ENCODE data around the gene UGT1A8.

DNA sequence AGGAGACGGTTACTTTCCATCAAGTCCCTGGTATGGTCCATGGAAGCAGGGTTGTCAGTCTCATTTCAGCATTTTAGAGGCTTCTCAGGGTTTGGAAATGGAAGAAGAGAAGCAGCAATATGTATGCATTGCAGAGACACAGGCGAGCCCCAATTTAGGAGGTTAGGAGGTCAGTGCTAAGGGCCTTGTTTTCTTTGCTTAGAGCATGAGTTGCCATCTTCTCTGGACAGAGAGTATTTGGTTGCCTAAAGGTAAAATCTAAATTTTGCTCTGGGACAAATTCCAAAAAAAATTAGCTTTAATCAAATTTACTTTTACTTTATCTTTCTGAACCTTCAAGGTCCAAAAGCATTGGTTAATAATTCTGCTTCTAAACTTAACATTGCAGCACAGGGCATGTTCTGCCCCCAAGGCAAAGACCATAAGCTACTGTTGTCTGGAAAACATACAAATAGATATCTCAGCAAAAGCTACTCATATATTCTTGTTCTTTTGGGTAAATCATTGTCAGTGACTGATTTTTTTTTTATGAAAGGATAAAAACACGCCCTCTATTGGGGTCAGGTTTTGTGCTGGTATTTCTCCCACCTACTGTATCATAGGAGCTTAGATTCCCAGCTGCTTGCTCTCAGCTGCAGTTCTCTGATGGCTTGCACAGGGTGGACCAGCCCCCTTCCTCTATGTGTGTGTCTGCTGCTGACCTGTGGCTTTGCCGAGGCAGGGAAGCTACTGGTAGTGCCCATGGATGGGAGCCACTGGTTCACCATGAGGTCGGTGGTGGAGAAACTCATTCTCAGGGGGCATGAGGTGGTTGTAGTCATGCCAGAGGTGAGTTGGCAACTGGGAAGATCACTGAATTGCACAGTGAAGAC lies 54.1 kb downstream of the UGT1A8 start, which contains the start of gene UGT1A9:
- TF ChIP-seq EZH2 (IDR thresholded peaks at IDR 0.05; ENCODE audit: low read depth, unreplicated experiment) (no peak), CTCF (conservative IDR thresholded peaks at IDR 0.05; ENCODE audit: low read depth in 2 of 2) (0 out of 4 replicates have a peak, but pooled peaks of 1 of the 2 experiments have one; percentile 0), CREB1 (CRISPR knock-in tag; IDR thresholded peaks at IDR 0.05; ENCODE audit: low read depth) (no peak), REST (IDR thresholded peaks at IDR 0.05; ENCODE audit: unreplicated experiment) (no peak), NANOG (IDR thresholded peaks at IDR 0.05; ENCODE audit: borderline replicate concordance) (no peak), POLR2AphosphoS5 (IDR thresholded peaks at IDR 0.05; ENCODE audit: low read depth) (no peak), JUNB (IDR thresholded peaks at IDR 0.05; ENCODE audit: unreplicated experiment) (no peak), EZH2phosphoT487 (IDR thresholded peaks at IDR 0.05; ENCODE audit: unreplicated experiment) (no peak), ZNF462 (CRISPR knock-in tag; IDR thresholded peaks at IDR 0.05) (no peak)
